Common myeloid progenitor, CD34-positive (primary cell): ENCODE measurements around the gene SCTR.

Experiments
- CTCF ChIA-PET: fragments of 350-600 bp; sonication (Branson Sonifier 250); formaldehyde crosslinking; loops from one replicate; lab custom pipeline; 2021; ENCODE audit warnings: antibody characterized with exemption; lab: Charles Lee
- POLR2A ChIA-PET: fragments of 350-600 bp; sonication (Branson Sonifier 250); formaldehyde crosslinking; loops from one replicate; lab custom pipeline; 2021; ENCODE audit warnings: antibody characterized with exemption; lab: Charles Lee
- DNase-seq, 3 donors: peaks; one replicate each; pipeline versions ENCODE4 v3.0.0 to v3.0.0-alpha.2; 2013
- H3K27ac ChIP-seq, 2 experiments: 1 replicate in 1 of 2; 2 replicates in 1 of 2; pipeline ENCODE4 v1.7.0; 2013; ENCODE audit warnings: inconsistent platforms in 2 of 2, low read length in 2 of 2, mild to moderate bottlenecking in 2 of 2, low read depth in 1 of 2, moderate library complexity in 1 of 2; ENCODE audit not compliant: severe bottlenecking in 2 of 2, insufficient read depth in 1 of 2, poor library complexity in 1 of 2
- H3K27me3 ChIP-seq, 5 experiments: replicated peaks in 2 of 5; 1 replicate in 3 of 5; 2 replicates in 2 of 5; pipeline versions ENCODE4 v1.6.1 to v1.7.0; 2013; ENCODE audit warnings: low read length in 4 of 5, mild to moderate bottlenecking in 2 of 5, moderate library complexity in 2 of 5, inconsistent platforms in 1 of 5; ENCODE audit not compliant: insufficient read depth in 5 of 5, control insufficient read depth in 4 of 5
- H3K36me3 ChIP-seq, 4 experiments: 1 replicate in 2 of 4; 2 replicates in 2 of 4; pipeline versions ENCODE4 v1.6.1 to v1.7.0; 2013; ENCODE audit warnings: low read length in 3 of 4, control low read depth in 1 of 4, mild to moderate bottlenecking in 1 of 4; ENCODE audit not compliant: control insufficient read depth in 4 of 4, insufficient read depth in 4 of 4
- H3K4me1 ChIP-seq, 4 experiments: 1 replicate in 3 of 4; 2 replicates in 1 of 4; pipeline versions ENCODE4 v1.6.1 to v1.7.1; 2013; ENCODE audit warnings: low read length in 3 of 4, mild to moderate bottlenecking in 3 of 4, control low read depth in 1 of 4, inconsistent platforms in 1 of 4, moderate library complexity in 1 of 4; ENCODE audit not compliant: control insufficient read depth in 4 of 4, insufficient read depth in 4 of 4; ENCODE audit errors: control extremely low read depth in 1 of 4
- H3K4me3 ChIP-seq, 7 experiments: 1 replicate in 4 of 7; 2 replicates in 3 of 7; pipeline versions ENCODE4 v1.5.1 to v1.7.0; 2013; ENCODE audit warnings: mild to moderate bottlenecking in 7 of 7, low read length in 6 of 7, moderate library complexity in 6 of 7, inconsistent platforms in 2 of 7, low read depth in 2 of 7, control low read depth in 1 of 7; ENCODE audit not compliant: insufficient read depth in 4 of 7, control insufficient read depth in 1 of 7; ENCODE audit errors: extremely low read depth in 1 of 7
- H3K9me3 ChIP-seq, 5 experiments: 1 replicate in 4 of 5; 2 replicates in 1 of 5; pipeline versions ENCODE4 v1.6.1 to v1.7.1; 2013; ENCODE audit warnings: low read length in 4 of 5, mild to moderate bottlenecking in 2 of 5, inconsistent platforms in 1 of 5, low read depth in 1 of 5, moderate library complexity in 1 of 5; ENCODE audit not compliant: control insufficient read depth in 4 of 5, insufficient read depth in 2 of 5; ENCODE audit errors: control extremely low read depth in 1 of 5
- WGBS: methylation state at CpG from one replicate; pipeline ENCODE4 v1.1.5; 2013; ENCODE audit not compliant: insufficient coverage; 5-methylcytosine and 5-hydroxymethylcytosine counted together

The SCTR gene

DNA sequence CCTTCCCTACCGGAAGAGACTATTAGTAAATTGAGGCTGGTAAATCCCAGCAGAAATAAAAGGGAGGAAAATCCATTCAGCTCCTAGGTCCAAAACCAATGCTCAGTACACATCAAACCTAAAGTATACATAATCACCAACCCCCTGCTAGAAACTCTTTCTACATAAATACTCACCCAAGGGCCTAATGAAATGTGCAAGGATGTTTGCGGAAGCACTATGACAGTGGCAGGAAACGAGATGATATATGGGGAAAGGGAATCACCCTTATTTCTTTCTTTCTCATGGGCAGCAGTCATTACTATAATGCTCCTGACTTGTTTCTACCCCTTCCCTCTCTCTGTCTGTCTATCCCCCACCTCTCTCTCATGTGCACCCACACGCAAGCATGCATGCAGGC lies 1.3 kb upstream of the SCTR start:
- H3K36me3 ChIP-seq: no peaks in the 10 kb centered on the region
- DNase-seq: peak; percentile 37 to 84 (median 82)
- H3K4me1 ChIP-seq: peaks cover 7 to 31% (median 25%) of the 10 kb centered on the region in 4 experiments
- CTCF ChIA-PET: interaction anchor here (0.9 kb wide), 1 partner anchor 31 kb away, joined by 3 read pairs; no protein-coding TSS in a partner anchor
- peak overlapping the region in 2 of 7 experiments; percentile 4 to 13 for H3K4me3 ChIP-seq
- no peaks in the 10 kb centered on the region for H3K9me3 ChIP-seq
- no peak overlapping the region for H3K27ac ChIP-seq
- 0% methylated on average over 2 of the region's 4 CpGs for WGBS
- POLR2A ChIA-PET: no interaction called here
- H3K27me3 ChIP-seq: peaks cover 8 to 54% (median 22%) of the 10 kb centered on the region in 5 experiments

DNA sequence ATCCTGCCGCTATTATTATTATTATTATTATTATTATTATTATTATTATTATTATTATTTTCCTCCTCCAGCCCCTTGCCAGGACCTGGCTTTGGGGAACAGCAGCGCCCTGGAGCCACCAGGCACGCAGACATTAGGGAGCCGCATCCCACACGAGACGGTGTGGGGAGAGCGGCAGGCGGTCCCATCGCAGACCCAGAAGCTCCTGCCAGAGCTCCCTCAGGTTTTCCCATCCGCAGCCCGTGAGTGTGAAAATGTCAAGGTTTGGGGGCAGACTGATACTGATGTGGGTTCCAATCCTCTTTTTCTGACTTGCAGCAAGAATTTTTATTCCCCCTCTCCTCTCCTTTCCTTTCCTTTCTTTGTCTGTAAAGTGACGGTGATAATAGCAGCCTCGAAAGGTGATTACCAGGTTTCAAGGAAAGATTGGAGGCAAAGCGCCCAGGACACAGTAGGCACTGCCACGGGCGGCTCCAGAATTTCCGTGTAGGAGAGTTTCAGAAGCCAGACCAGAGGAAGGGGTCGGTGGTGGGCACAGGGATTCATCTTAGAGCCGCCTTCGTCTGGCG lies 816 bp downstream of the SCTR start:
- POLR2A ChIA-PET: interaction anchor here (0.7 kb wide), 1 partner anchor 42 kb away, joined by 3 read pairs; no protein-coding TSS in a partner anchor
- H3K27ac ChIP-seq: no peak overlapping the region
- CTCF ChIA-PET: interaction anchor here (1.5 kb wide), 1 partner anchor 17 kb away, joined by 3 read pairs; no protein-coding TSS in a partner anchor
- no peaks in the 10 kb centered on the region for H3K9me3 ChIP-seq
- 12% methylated on average over 18 of the region's 21 CpGs for WGBS
- H3K4me1 ChIP-seq: peaks cover 7 to 31% (median 25%) of the 10 kb centered on the region in 4 experiments
- H3K36me3 ChIP-seq: no peaks in the 10 kb centered on the region
- peaks cover 8 to 57% (median 22%) of the 10 kb centered on the region in 5 experiments for H3K27me3 ChIP-seq
- peak overlapping the region in 3 of 7 experiments; percentile 35 to 48 (median 42) for H3K4me3 ChIP-seq
- no peak for DNase-seq

DNA sequence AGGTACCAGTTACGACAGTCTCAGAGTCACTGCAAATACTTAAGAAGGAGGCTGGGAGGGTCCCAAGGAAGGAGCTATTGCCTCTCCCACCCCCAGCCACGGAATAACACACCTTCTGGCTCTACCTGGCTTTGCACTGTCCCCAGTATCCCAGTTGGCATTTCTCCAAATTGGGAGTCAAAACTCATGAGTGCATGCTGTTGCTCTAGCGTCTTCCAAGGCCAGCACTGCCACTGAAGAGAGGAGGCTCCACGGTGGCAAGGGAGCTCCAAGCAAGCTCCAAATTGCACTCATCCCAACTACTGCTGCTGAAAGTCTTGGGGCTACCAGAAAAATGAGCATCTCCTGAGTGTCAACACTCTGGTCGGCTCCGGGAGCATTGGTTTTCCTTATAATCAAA lies 1.6 kb downstream of the SCTR start:
- Histone ChIP-seq H3K27me3 (peaks cover 8 to 56% (median 18%) of the 10 kb centered on the region in 5 experiments), H3K4me3 (no peak overlapping the region), H3K4me1 (peaks cover 7 to 31% (median 25%) of the 10 kb centered on the region in 4 experiments), H3K36me3 (no peaks in the 10 kb centered on the region), H3K27ac (no peak overlapping the region), H3K9me3 (no peaks in the 10 kb centered on the region)
- POLR2A ChIA-PET: no interaction called here
- DNase-seq: no peak
- WGBS: 85% methylated on average over 5 of the region's 6 CpGs
- CTCF ChIA-PET: interaction anchor here (0.9 to 1.5 kb wide), 2 partner anchors 17 to 32 kb away, joined by 3 read pairs; no protein-coding TSS in a partner anchor

DNA sequence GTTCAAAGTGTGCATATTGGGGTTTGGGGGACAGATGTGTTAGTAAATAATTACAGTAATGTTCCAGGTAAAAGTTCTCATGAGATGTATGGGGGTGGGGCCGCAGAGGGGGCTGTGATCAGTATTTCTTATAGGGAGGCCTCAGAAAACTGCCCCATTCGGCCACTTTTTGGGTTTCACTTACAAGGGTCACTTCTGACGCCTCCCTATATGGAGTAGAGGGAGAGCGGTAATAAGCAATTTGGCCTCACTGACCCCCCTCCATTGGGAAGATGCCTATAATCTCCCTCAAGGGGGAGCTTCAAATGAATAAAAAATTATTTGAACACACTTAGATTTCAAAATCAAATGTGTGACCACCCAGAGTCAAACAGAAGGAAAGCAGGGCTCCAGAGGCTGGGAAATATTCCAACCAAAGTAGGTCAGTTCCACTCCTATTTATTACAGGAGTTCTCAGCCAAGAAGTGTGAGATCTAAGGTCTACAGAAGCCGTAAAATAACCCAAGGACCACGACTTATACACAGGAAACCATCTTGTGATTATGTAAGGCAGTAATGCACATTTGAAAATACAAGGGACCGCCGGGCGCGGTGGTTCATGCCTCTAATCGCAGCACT lies 2.7 kb downstream of the SCTR start:
- Histone ChIP-seq H3K27ac (no peak overlapping the region), H3K27me3 (peaks cover 8 to 50% (median 18%) of the 10 kb centered on the region in 5 experiments), H3K4me3 (no peak overlapping the region), H3K9me3 (no peaks in the 10 kb centered on the region), H3K4me1 (peaks cover 7 to 27% (median 24%) of the 10 kb centered on the region in 4 experiments), H3K36me3 (no peaks in the 10 kb centered on the region)
- CTCF ChIA-PET: no interaction called here
- POLR2A ChIA-PET: no interaction called here
- 93% methylated on average over 4 of the region's 11 CpGs for WGBS
- no peak for DNase-seq

DNA sequence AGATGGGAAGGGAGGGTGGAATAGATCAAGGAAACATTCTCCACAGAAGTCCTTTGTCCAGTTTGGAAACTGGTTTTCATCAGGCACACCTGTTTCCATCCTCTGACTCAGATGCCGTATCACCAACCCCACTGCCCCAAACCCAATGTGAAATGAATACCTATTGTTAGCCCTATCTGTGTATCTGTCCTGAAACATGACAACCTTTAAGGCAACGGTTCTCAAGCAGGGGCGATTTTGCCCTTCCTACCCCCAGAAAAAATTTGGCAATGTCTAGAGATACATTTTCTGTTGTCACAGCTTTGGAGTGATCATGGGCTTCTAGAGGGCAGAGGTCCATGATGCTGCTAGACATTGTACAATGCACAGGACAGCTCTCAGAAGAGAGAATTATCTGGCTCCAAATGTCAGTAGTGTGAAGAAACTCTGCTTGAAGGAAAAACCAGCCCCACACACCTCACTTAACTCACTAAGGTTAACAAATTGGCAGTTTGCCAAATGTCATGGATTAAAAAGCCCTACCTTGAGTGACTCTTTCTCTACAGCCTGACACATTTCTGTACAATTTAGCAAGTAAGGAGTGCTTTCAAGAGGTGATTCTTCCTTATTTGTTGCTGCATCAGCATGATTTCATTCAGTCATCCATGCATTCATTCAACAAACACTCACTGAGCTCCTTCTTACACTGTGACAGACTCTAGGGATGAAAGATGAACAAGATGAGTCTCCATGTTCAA lies 3.4 kb downstream of the SCTR start:
- no peak for DNase-seq
- H3K4me3 ChIP-seq: no peak overlapping the region
- ChIA-PET CTCF (interaction anchor here (1.5 kb wide), 1 partner anchor 88 kb away, joined by 3 read pairs; no protein-coding TSS in a partner anchor), POLR2A (no interaction called here)
- peaks cover under 1 to 21% (median 18%) of the 10 kb centered on the region in 4 experiments for H3K4me1 ChIP-seq
- H3K27ac ChIP-seq: no peak overlapping the region
- H3K27me3 ChIP-seq: peaks cover 8 to 50% (median 18%) of the 10 kb centered on the region in 5 experiments
- no peaks in the 10 kb centered on the region for H3K36me3 ChIP-seq
- H3K9me3 ChIP-seq: no peaks in the 10 kb centered on the region
- WGBS: 88% methylated on average over 3 of the region's 3 CpGs

DNA sequence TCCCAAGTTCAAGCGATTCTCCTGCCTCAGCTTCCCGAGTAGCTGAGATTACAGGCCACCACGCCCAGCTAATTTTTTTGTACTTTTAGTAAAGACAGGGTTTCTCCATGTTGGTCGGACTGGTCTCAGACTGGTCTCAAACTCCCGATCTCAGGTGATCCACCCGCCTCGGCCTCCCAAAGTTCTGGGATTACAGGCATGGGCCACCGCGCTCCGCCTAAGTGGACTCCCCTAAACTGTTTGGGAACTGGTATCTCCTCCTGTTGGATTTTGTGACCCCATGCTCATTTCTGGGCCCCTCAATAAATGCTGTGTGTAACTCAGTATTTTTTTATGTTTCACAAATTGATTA lies 5.2 kb downstream of the SCTR start:
- no peaks in the 10 kb centered on the region for H3K36me3 ChIP-seq
- H3K27ac ChIP-seq: no peak overlapping the region
- WGBS: 94% methylated on average over 9 of the region's 10 CpGs
- CTCF ChIA-PET: interaction anchor here (1.7 to 2.1 kb wide), 2 partner anchors 29 to 656 kb away, joined by 6 to 7 read pairs; no protein-coding TSS in a partner anchor
- H3K4me1 ChIP-seq: peaks cover 0 to 7% (median 5%) of the 10 kb centered on the region in 4 experiments
- POLR2A ChIA-PET: no interaction called here
- no peak overlapping the region for H3K4me3 ChIP-seq
- DNase-seq: no peak
- no peaks in the 10 kb centered on the region for H3K9me3 ChIP-seq
- peaks cover 8 to 44% (median 16%) of the 10 kb centered on the region in 5 experiments for H3K27me3 ChIP-seq
